Heart left ventricle (tissue), 16 donors: ENCODE measurements around the gene ASB2. TPM values are rescaled to one million over a fixed set of nuclear protein-coding genes. Genes with fewer than 3 reads are reported as not detected.
A peak's percentile ranks its signal among the peaks of the same experiment; 100 is the strongest.

Experiments
- ATAC-seq, 4 donors: fragments of 200-7000 bp; cut with Tn5 transposase; one replicate each; pipeline ENCODE4 v1.9.1; 2020 to 2022; ENCODE audit warnings: moderate library complexity in 4 of 4, mild to moderate bottlenecking in 3 of 4, moderate number of reproducible peaks in 1 of 4
- DNase-seq, 5 donors: peaks; one replicate each; pipeline ENCODE4 v3.0.0-alpha.2; 2020
- H3K27ac ChIP-seq, 12 donors: fragments of 200-600 bp; sonication (generic) in 4 of 12; one replicate each; pipeline versions ENCODE4 v1.5.0 to v1.8.0; 2016 to 2022; ENCODE audit warnings: mild to moderate bottlenecking in 2 of 12
- H3K27me3 ChIP-seq, 9 donors: fragments of 200-600 bp; sonication (generic) in 2 of 9; one replicate each; pipeline versions ENCODE4 v1.5.1 to v1.8.0; 2016 to 2022; ENCODE audit warnings: mild to moderate bottlenecking in 3 of 9
- H3K36me3 ChIP-seq, 9 donors: fragments of 200-600 bp; sonication (generic) in 2 of 9; one replicate each; pipeline versions ENCODE4 v1.5.0 to v1.8.0; 2018 to 2022; ENCODE audit warnings: mild to moderate bottlenecking in 2 of 9
- H3K4me1 ChIP-seq, 12 donors: fragments of 200-600 bp; sonication (generic) in 4 of 12; one replicate each; pipeline versions ENCODE4 v1.5.0 to v1.8.0; 2016 to 2022; ENCODE audit warnings: mild to moderate bottlenecking in 3 of 12
- H3K4me3 ChIP-seq, 12 donors: fragments of 200-600 bp; sonication (generic) in 4 of 12; one replicate each; pipeline versions ENCODE4 v1.5.0 to v1.8.0; 2017 to 2022; ENCODE audit warnings: mild to moderate bottlenecking in 9 of 12, moderate library complexity in 4 of 12
- H3K9me3 ChIP-seq, 12 donors: fragments of 200-600 bp; sonication (generic) in 4 of 12; one replicate each; pipeline versions ENCODE4 v1.5.0 to v1.8.0; 2016 to 2022; ENCODE audit warnings: mild to moderate bottlenecking in 1 of 12
- CTCF ChIP-seq, 12 donors: fragments of 200-600 bp; sonication (generic) in 4 of 12; IDR thresholded peaks; one replicate each; pipeline versions ENCODE4 v1.5.0 to v1.8.0; 2018 to 2022; ENCODE audit warnings: antibody characterized with exemption in 12 of 12, mild to moderate bottlenecking in 5 of 12
- POLR2A ChIP-seq, 2 donors: fragments of 450-650 bp; IDR thresholded peaks; one replicate each; pipeline ENCODE4 v1.6.1; 2017; ENCODE audit warnings: antibody characterized with exemption in 2 of 2, mild to moderate bottlenecking in 2 of 2, moderate library complexity in 2 of 2
- WGBS, 4 donors: extraction: QIAGEN DNeasy Blood & Tissue Kit in 2 of 4; methylation state at CpG; one replicate each; pipeline versions ENCODE4 v1.1.5 to v1.1.7; 2013 to 2018; 5-methylcytosine and 5-hydroxymethylcytosine counted together
- intact Hi-C, 10 donors: fragments of 100-400 bp; cut with DNase I; formaldehyde crosslinking; loops; one replicate each; pipeline versions ENCODE4 v1.11.1 to v1.14.2; 2022
- polyA plus RNA-seq, 2 donors: library from polyadenylated mRNA; stranded (reverse); fragments of 200-250 nt; gene quantifications; one replicate each; pipeline ENCODE4 v1.2.3, GENCODE V29; 2013
- total RNA-seq, 9 donors: library from RNA; depleted of rRNA in 2 of 9; stranded (reverse); fragments of >200 nt in 2 of 9; fragmentation: NEBNext Ultra II Directional in 3 of 9; extraction: Animal tissue kit (Norgen Biotek cat#: 25700) in 3 of 9; gene quantifications; one replicate each; pipeline versions ENCODE4 v1.1.0 to v1.2.4, GENCODE V29; 2016 to 2023
- donor health status: ischemic (EF 13 %, LVEDD 7.1; RV severe dilation, severe dysfunction).
- donor health status: healthy with polysubstance abuse.
- donor health status: DM: no; HTN: yes; CAD: no.
- donor health status: DM: no; HTN: no; CAD: no.
- donor health status: ischemic (EF 25% LVEDD 6.9; RV normal size, moderate dysfunction).
- donor health status: ischemic (EF 25% LVEDD 5.7; RV mildly dilated, moderate dysfunction).
- donor health status: healthy.
- donor health status: DM: yes; HTN: yes; CAD: no.
- donor health status: ischemic (EF 35%, LVEDD 5.7; RV mildly dilated, moderate dysfunction).
- donor health status: nonischemic (EF 11% LVEDD 7.7; RV severe dilation, severe dysfunction).
- donor health status: DM: yes; HTN: yes; CAD: no.
- donor health status: PGD.
- donor health status: ischemic (EF 29% LVEDD 5.4; RV normal size, mild dysfunction).
- donor health status: nonischemic (EF 23%, LVEDD 6.1; RV moderate dilation, normal function).

ASB2 gene
- total and polyA plus RNA-seq, 11 donors, result 22.4 to 411 (median 166) TPM

- WGBS, 4 donors, result 33 to 62% (median 44%) methylated on average over 8 to 9 of the region's 9 CpGs
- intact Hi-C loops, result no loop called here
- DNase-seq, result peak in 2 of 5 donors; percentile 58 to 84
- Histone ChIP-seq H3K9me3 (no peaks in the 10 kb centered on the region), H3K36me3 (no peaks in the 10 kb centered on the region), H3K27me3 (no peaks in the 10 kb centered on the region), H3K4me1 (peaks cover 0 to 51% (median 16%) of the 10 kb centered on the region in 12 donors), H3K4me3 (peak overlapping the region in 1 of 12 donors; percentile 11), H3K27ac (peak overlapping the region; percentile 65 to 97 (median 86))
- peak; percentile 58 to 85 (median 72) for ATAC-seq
- TF ChIP-seq POLR2A (IDR thresholded peaks at IDR 0.05) (peak in 1 of 2 donors; percentile 49), CTCF (IDR thresholded peaks at IDR 0.05) (no peak)
Measured at GRCh38 chr14:93986955-93987354, 10.6 kb upstream of the ASB2 start.

GRCh38 chr14:93984987-93985410 is 8.6 kb upstream of the ASB2 start:
- Histone ChIP-seq H3K27me3 (no peaks in the 10 kb centered on the region), H3K4me1 (peaks cover 0 to 69% (median 29%) of the 10 kb centered on the region in 12 donors), H3K9me3 (no peaks in the 10 kb centered on the region), H3K36me3 (no peaks in the 10 kb centered on the region), H3K4me3 (no peak overlapping the region), H3K27ac (peak overlapping the region in 11 of 12 donors; percentile 53 to 97 (median 89))
- TF ChIP-seq CTCF (IDR thresholded peaks at IDR 0.05) (peak in 6 of 12 donors; percentile 23 to 46 (median 32)), POLR2A (IDR thresholded peaks at IDR 0.05) (no peak)
- no peak for DNase-seq
- 23 to 38% (median 30%) methylated on average over 7 of the region's 7 CpGs for WGBS, 4 donors
- intact Hi-C loops, result no loop called here
- ATAC-seq, result peak in 2 of 4 donors; percentile 4 to 16

GRCh38 chr14:93984070-93984469 is 7.7 kb upstream of the ASB2 start:
- Histone ChIP-seq H3K4me3 (no peak overlapping the region), H3K4me1 (peaks cover 0 to 77% (median 29%) of the 10 kb centered on the region in 12 donors), H3K27ac (peak overlapping the region in 11 of 12 donors; percentile 53 to 97 (median 89)), H3K36me3 (no peaks in the 10 kb centered on the region), H3K9me3 (no peaks in the 10 kb centered on the region), H3K27me3 (no peaks in the 10 kb centered on the region)
- DNase-seq (no peak), ATAC-seq (no peak)
- TF ChIP-seq POLR2A (IDR thresholded peaks at IDR 0.05) (no peak), CTCF (IDR thresholded peaks at IDR 0.05) (no peak)
- intact Hi-C loops, result no loop called here
- WGBS, 4 donors, result 43 to 67% (median 57%) methylated on average over 2 to 3 of the region's 3 CpGs

DNA sequence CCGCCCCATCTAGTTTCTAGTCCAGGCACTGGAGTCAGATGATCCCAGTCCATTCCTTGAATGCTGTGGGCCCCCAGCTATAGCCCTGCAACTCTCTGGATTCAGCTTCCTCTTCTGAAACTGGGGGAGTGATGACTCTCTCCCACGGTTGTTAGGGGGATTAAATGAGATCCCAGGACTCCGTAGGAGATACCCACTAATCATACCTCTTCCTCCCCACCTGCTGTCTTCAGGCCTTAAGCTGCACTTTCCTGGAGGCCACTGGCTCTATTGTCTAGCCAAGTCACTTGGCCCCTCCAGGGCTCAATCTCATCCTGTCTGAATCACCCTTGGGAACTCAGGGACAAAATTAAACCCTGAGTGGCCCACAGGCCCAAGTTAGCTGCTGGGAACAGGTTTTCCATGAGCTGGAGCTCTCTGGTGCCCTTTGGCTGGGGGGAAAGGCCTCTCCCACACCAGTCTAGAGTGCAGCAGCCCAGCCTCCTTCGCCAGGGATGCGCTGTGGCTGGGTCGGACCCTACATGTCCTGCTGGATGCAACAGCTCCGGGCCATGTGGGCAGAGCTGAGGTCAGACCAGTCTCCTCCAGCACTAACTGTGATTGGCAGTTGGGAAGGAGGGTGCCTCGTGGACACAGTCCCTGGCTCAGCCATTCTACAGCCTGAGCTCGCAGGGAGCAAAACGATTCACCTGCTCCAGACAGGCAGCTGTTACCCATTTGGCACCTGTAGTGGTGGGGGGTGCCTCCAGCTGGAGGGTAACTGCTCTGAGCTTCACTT is 6.0 kb upstream of the ASB2 start:
- TF ChIP-seq POLR2A (IDR thresholded peaks at IDR 0.05), result no peak
- ATAC-seq (peak in 3 of 4 donors; percentile 6 to 14 (median 11)), DNase-seq (peak in 1 of 5 donors; percentile 66)
- Histone ChIP-seq H3K9me3 (no peaks in the 10 kb centered on the region), H3K4me3 (no peak overlapping the region), H3K4me1 (peaks cover 0 to 84% (median 30%) of the 10 kb centered on the region in 12 donors), H3K27me3 (no peaks in the 10 kb centered on the region), H3K36me3 (no peaks in the 10 kb centered on the region), H3K27ac (peak overlapping the region; percentile 82 to 97 (median 90))
- WGBS, 4 donors, result 62 to 73% (median 69%) methylated on average over 6 to 10 of the region's 10 CpGs
- intact Hi-C loops, result no loop called here
